ENCODE data around the gene MACIR.

Gene MACIR

GRCh38 chr5:103293719-103294118 is 35.2 kb downstream of the MACIR start:
- no peak for DNase-seq

- DNase-seq: no peak
Measured at GRCh38 chr5:103294906-103295305, 36.3 kb downstream of the MACIR start.

- DNase-seq: no peak
Measured at GRCh38 chr5:103295424-103295823, 36.9 kb downstream of the MACIR start.

GRCh38 chr5:103295871-103296270 is 37.3 kb downstream of the MACIR start:
- no peak for DNase-seq

GRCh38 chr5:103298117-103298516 is 39.6 kb downstream of the MACIR start:
- no peak for DNase-seq

- DNase-seq: no peak
Measured at GRCh38 chr5:103298607-103299188, 40.1 kb downstream of the MACIR start.

- no peak for DNase-seq
Measured at GRCh38 chr5:103305809-103306208, 47.2 kb downstream of the MACIR start.

GRCh38 chr5:103307470-103307869 is 48.9 kb downstream of the MACIR start:
- DNase-seq: no peak

- no peak for DNase-seq
Measured at GRCh38 chr5:103308774-103309173, 50.2 kb downstream of the MACIR start.

GRCh38 chr5:103313056-103313455 is 54.5 kb downstream of the MACIR start:
- no peak for DNase-seq

- no peak for DNase-seq
Measured at GRCh38 chr5:103315455-103315854, 56.9 kb downstream of the MACIR start.

GRCh38 chr5:103327451-103327850 is 68.9 kb downstream of the MACIR start:
- no peak for DNase-seq

- DNase-seq: no peak
Measured at GRCh38 chr5:103327893-103328292, 69.3 kb downstream of the MACIR start.
